ENCODE data around the gene EPB41L4A.

DNA sequence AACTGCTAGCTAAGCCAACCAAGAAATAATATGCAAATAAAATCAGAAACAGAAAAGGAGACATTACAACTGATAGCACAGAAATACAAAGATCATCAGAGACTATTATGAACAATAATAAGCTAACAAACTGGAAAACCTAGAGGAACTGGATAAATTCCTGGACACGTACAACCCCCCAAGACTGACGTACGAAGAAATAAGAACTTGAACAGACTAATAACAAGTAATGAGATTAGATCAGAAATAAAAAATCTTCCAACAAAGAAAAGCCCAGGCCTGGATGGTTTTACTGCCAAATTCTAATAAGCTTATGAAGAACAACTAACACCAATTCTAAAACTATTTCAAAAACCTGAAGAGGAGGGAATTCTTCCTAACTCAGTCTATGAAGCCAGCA is 67.9 kb downstream of the EPB41L4A start:
- TF ChIP-seq, protein P1, sequence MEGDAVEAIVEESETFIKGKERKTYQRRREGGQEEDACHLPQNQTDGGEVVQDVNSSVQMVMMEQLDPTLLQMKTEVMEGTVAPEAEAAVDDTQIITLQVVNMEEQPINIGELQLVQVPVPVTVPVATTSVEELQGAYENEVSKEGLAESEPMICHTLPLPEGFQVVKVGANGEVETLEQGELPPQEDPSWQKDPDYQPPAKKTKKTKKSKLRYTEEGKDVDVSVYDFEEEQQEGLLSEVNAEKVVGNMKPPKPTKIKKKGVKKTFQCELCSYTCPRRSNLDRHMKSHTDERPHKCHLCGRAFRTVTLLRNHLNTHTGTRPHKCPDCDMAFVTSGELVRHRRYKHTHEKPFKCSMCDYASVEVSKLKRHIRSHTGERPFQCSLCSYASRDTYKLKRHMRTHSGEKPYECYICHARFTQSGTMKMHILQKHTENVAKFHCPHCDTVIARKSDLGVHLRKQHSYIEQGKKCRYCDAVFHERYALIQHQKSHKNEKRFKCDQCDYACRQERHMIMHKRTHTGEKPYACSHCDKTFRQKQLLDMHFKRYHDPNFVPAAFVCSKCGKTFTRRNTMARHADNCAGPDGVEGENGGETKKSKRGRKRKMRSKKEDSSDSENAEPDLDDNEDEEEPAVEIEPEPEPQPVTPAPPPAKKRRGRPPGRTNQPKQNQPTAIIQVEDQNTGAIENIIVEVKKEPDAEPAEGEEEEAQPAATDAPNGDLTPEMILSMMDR (IDR thresholded peaks at IDR 0.05): no peak
- TF ChIP-seq ZFX (IDR thresholded peaks at IDR 0.05; ENCODE audit: borderline replicate concordance): no peak
